ENCODE results near the gene AGAP1.

The AGAP1 gene

GRCh38 chr2:235827585-235827992, 333.7 kb downstream of the AGAP1 start:
- 77 to 78% methylated on average over 10 of the region's 10 CpGs for WGBS, 2 experiments
- H3K4me1 ChIP-seq (ENCODE audit: control insufficient read depth, insufficient read depth, low read length): no peaks in the 10 kb centered on the region
- H3K9me3 ChIP-seq (ENCODE audit: control insufficient read depth, low read length): no peaks in the 10 kb centered on the region
- no peak overlapping the region for H3K27ac ChIP-seq (ENCODE audit: insufficient read depth, low read depth, low read length, poor library complexity, severe bottlenecking)
- no peaks in the 10 kb centered on the region for H3K27me3 ChIP-seq (ENCODE audit: control insufficient read depth, insufficient read depth, low read length, poor library complexity, severe bottlenecking)
- H3K36me3 ChIP-seq (ENCODE audit: control insufficient read depth, insufficient read depth, low read length): peaks cover 4% of the 10 kb centered on the region
- H3K4me3 ChIP-seq (ENCODE audit: insufficient read depth, low read depth, low read length): no peak overlapping the region

GRCh38 chr2:235829726-235830125, 335.9 kb downstream of the AGAP1 start:
- H3K4me3 ChIP-seq (ENCODE audit: insufficient read depth, low read depth, low read length): no peak overlapping the region
- H3K36me3 ChIP-seq (ENCODE audit: control insufficient read depth, insufficient read depth, low read length): peaks cover 4% of the 10 kb centered on the region
- H3K9me3 ChIP-seq (ENCODE audit: control insufficient read depth, low read length): no peaks in the 10 kb centered on the region
- 95 to 96% methylated on average over 8 of the region's 8 CpGs for WGBS, 2 experiments
- H3K4me1 ChIP-seq (ENCODE audit: control insufficient read depth, insufficient read depth, low read length): no peaks in the 10 kb centered on the region
- H3K27me3 ChIP-seq (ENCODE audit: control insufficient read depth, insufficient read depth, low read length, poor library complexity, severe bottlenecking): no peaks in the 10 kb centered on the region
- H3K27ac ChIP-seq (ENCODE audit: insufficient read depth, low read depth, low read length, poor library complexity, severe bottlenecking): no peak overlapping the region

- Histone ChIP-seq H3K27ac (ENCODE audit: insufficient read depth, low read depth, low read length, poor library complexity, severe bottlenecking) (no peak overlapping the region), H3K9me3 (ENCODE audit: control insufficient read depth, low read length) (no peaks in the 10 kb centered on the region)
- 90 to 100% methylated on average over 1 of the region's 1 CpG for WGBS, 2 experiments
Observed at GRCh38 chr2:235831755-235832154, 337.9 kb downstream of the AGAP1 start.

GRCh38 chr2:235832941-235833340, 339.1 kb downstream of the AGAP1 start:
- H3K4me3 ChIP-seq (ENCODE audit: insufficient read depth, low read depth, low read length): no peak overlapping the region
- no peak overlapping the region for H3K27ac ChIP-seq (ENCODE audit: insufficient read depth, low read depth, low read length, poor library complexity, severe bottlenecking)
- WGBS, 2 experiments: 94 to 97% methylated on average over 14 of the region's 14 CpGs
- no peaks in the 10 kb centered on the region for H3K9me3 ChIP-seq (ENCODE audit: control insufficient read depth, low read length)
- H3K27me3 ChIP-seq (ENCODE audit: control insufficient read depth, insufficient read depth, low read length, poor library complexity, severe bottlenecking): no peaks in the 10 kb centered on the region
- peaks cover 10% of the 10 kb centered on the region for H3K4me1 ChIP-seq (ENCODE audit: control insufficient read depth, insufficient read depth, low read length)
- peaks cover 4% of the 10 kb centered on the region for H3K36me3 ChIP-seq (ENCODE audit: control insufficient read depth, insufficient read depth, low read length)

More at GRCh38 chr2:235831755-235832154, 337.9 kb downstream of the AGAP1 start:
- Histone ChIP-seq H3K36me3 (ENCODE audit: control insufficient read depth, insufficient read depth, low read length) (peaks cover 4% of the 10 kb centered on the region), H3K4me3 (ENCODE audit: insufficient read depth, low read depth, low read length) (no peak overlapping the region), H3K4me1 (ENCODE audit: control insufficient read depth, insufficient read depth, low read length) (peaks cover 10% of the 10 kb centered on the region), H3K27me3 (ENCODE audit: control insufficient read depth, insufficient read depth, low read length, poor library complexity, severe bottlenecking) (no peaks in the 10 kb centered on the region)

GRCh38 chr2:235833971-235834620, 340.3 kb downstream of the AGAP1 start:
- peaks cover 4% of the 10 kb centered on the region for H3K36me3 ChIP-seq (ENCODE audit: control insufficient read depth, insufficient read depth, low read length)
- no peak overlapping the region for H3K27ac ChIP-seq (ENCODE audit: insufficient read depth, low read depth, low read length, poor library complexity, severe bottlenecking)
- peaks cover 10% of the 10 kb centered on the region for H3K4me1 ChIP-seq (ENCODE audit: control insufficient read depth, insufficient read depth, low read length)
- 87 to 90% methylated on average over 11 of the region's 11 CpGs for WGBS, 2 experiments
- no peak overlapping the region for H3K4me3 ChIP-seq (ENCODE audit: insufficient read depth, low read depth, low read length)
- H3K9me3 ChIP-seq (ENCODE audit: control insufficient read depth, low read length): no peaks in the 10 kb centered on the region
- no peaks in the 10 kb centered on the region for H3K27me3 ChIP-seq (ENCODE audit: control insufficient read depth, insufficient read depth, low read length, poor library complexity, severe bottlenecking)

GRCh38 chr2:235834781-235835180, 340.9 kb downstream of the AGAP1 start:
- no peak overlapping the region for H3K27ac ChIP-seq (ENCODE audit: insufficient read depth, low read depth, low read length, poor library complexity, severe bottlenecking)
- H3K4me1 ChIP-seq (ENCODE audit: control insufficient read depth, insufficient read depth, low read length): peaks cover 10% of the 10 kb centered on the region
- H3K27me3 ChIP-seq (ENCODE audit: control insufficient read depth, insufficient read depth, low read length, poor library complexity, severe bottlenecking): no peaks in the 10 kb centered on the region
- peaks cover 4% of the 10 kb centered on the region for H3K36me3 ChIP-seq (ENCODE audit: control insufficient read depth, insufficient read depth, low read length)
- no peaks in the 10 kb centered on the region for H3K9me3 ChIP-seq (ENCODE audit: control insufficient read depth, low read length)
- 95 to 96% methylated on average over 16 of the region's 16 CpGs for WGBS, 2 experiments
- H3K4me3 ChIP-seq (ENCODE audit: insufficient read depth, low read depth, low read length): no peak overlapping the region

- Histone ChIP-seq H3K36me3 (ENCODE audit: control insufficient read depth, insufficient read depth, low read length) (no peaks in the 10 kb centered on the region), H3K9me3 (ENCODE audit: control insufficient read depth, low read length) (no peaks in the 10 kb centered on the region), H3K4me1 (ENCODE audit: control insufficient read depth, insufficient read depth, low read length) (peaks cover 10% of the 10 kb centered on the region), H3K27me3 (ENCODE audit: control insufficient read depth, insufficient read depth, low read length, poor library complexity, severe bottlenecking) (no peaks in the 10 kb centered on the region), H3K4me3 (ENCODE audit: insufficient read depth, low read depth, low read length) (no peak overlapping the region), H3K27ac (ENCODE audit: insufficient read depth, low read depth, low read length, poor library complexity, severe bottlenecking) (no peak overlapping the region)
- 88 to 95% methylated on average over 5 of the region's 6 CpGs for WGBS, 2 experiments
Observed at GRCh38 chr2:235835810-235836209, 342.0 kb downstream of the AGAP1 start.

- Histone ChIP-seq H3K9me3 (ENCODE audit: control insufficient read depth, low read length) (no peaks in the 10 kb centered on the region), H3K4me3 (ENCODE audit: insufficient read depth, low read depth, low read length) (no peak overlapping the region), H3K36me3 (ENCODE audit: control insufficient read depth, insufficient read depth, low read length) (no peaks in the 10 kb centered on the region), H3K27me3 (ENCODE audit: control insufficient read depth, insufficient read depth, low read length, poor library complexity, severe bottlenecking) (no peaks in the 10 kb centered on the region), H3K27ac (ENCODE audit: insufficient read depth, low read depth, low read length, poor library complexity, severe bottlenecking) (no peak overlapping the region), H3K4me1 (ENCODE audit: control insufficient read depth, insufficient read depth, low read length) (peaks cover 10% of the 10 kb centered on the region)
- 72 to 76% methylated on average over 7 of the region's 7 CpGs for WGBS, 2 experiments
Observed at GRCh38 chr2:235836491-235836911, 342.7 kb downstream of the AGAP1 start.

GRCh38 chr2:235839226-235839625, 345.4 kb downstream of the AGAP1 start:
- no peaks in the 10 kb centered on the region for H3K36me3 ChIP-seq (ENCODE audit: control insufficient read depth, insufficient read depth, low read length)
- H3K4me1 ChIP-seq (ENCODE audit: control insufficient read depth, insufficient read depth, low read length): peaks cover 20% of the 10 kb centered on the region
- no peak overlapping the region for H3K4me3 ChIP-seq (ENCODE audit: insufficient read depth, low read depth, low read length)
- no peaks in the 10 kb centered on the region for H3K27me3 ChIP-seq (ENCODE audit: control insufficient read depth, insufficient read depth, low read length, poor library complexity, severe bottlenecking)
- no peak overlapping the region for H3K27ac ChIP-seq (ENCODE audit: insufficient read depth, low read depth, low read length, poor library complexity, severe bottlenecking)
- 91 to 94% methylated on average over 11 of the region's 11 CpGs for WGBS, 2 experiments
- no peaks in the 10 kb centered on the region for H3K9me3 ChIP-seq (ENCODE audit: control insufficient read depth, low read length)

GRCh38 chr2:235839974-235840373, 346.1 kb downstream of the AGAP1 start:
- Histone ChIP-seq H3K27ac (ENCODE audit: insufficient read depth, low read depth, low read length, poor library complexity, severe bottlenecking) (no peak overlapping the region), H3K27me3 (ENCODE audit: control insufficient read depth, insufficient read depth, low read length, poor library complexity, severe bottlenecking) (no peaks in the 10 kb centered on the region), H3K36me3 (ENCODE audit: control insufficient read depth, insufficient read depth, low read length) (no peaks in the 10 kb centered on the region), H3K4me1 (ENCODE audit: control insufficient read depth, insufficient read depth, low read length) (peaks cover 20% of the 10 kb centered on the region), H3K4me3 (ENCODE audit: insufficient read depth, low read depth, low read length) (no peak overlapping the region), H3K9me3 (ENCODE audit: control insufficient read depth, low read length) (no peaks in the 10 kb centered on the region)
- 95 to 97% methylated on average over 4 of the region's 4 CpGs for whole genome bisulfite sequencing, 2 experiments
